HG02938 (cell line): ENCODE measurements around the gene CLIC3.

Experiments used
- ATAC-seq: cut with Tn5 transposase; IDR thresholded peaks from one replicate; pipeline ENCODE4 v1.9.1; 2021; ENCODE audit warnings: mild to moderate bottlenecking, moderate library complexity; ENCODE audit not compliant: unreplicated experiment

Gene CLIC3

DNA sequence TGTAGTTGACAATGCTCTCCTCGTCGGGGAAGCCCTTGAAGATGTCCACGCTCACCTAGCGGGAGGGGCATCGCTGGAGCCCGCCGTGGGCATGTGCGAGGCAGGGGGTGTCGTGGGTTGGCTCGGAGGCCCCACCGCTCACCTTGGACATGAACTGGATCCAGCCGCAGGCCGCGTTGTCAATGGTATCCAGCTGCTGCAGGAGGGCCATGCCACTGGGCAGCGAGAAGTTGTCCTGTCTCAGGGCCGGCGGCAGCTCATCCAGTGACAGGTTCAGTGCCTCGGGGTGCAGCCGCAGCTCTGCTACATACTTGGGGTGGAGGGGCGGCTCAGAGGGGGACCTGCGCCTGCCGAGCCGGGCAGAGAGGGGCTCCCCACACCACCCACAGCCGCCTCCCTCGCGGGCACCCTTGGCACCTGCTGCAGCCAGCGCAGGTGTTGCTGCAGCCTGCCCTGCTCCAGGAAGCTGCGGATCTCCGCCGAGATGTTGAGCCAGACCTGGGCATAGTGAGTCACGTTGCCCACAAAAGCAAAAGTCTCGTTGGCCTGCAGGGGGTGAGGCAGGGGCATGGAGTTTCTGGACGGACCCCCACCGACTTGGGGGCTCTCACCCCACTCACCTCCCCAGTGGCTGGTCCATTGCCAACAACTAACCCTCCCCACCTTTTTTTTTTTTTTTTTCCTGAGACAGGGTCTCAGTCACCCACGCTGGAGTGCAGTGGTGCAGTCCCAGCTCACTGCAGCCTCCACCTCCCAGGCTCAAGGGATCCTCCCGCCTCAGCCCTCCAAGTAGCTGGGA is 22.6 kb upstream of the CLIC3 start:
- ATAC-seq, result no peak

DNA sequence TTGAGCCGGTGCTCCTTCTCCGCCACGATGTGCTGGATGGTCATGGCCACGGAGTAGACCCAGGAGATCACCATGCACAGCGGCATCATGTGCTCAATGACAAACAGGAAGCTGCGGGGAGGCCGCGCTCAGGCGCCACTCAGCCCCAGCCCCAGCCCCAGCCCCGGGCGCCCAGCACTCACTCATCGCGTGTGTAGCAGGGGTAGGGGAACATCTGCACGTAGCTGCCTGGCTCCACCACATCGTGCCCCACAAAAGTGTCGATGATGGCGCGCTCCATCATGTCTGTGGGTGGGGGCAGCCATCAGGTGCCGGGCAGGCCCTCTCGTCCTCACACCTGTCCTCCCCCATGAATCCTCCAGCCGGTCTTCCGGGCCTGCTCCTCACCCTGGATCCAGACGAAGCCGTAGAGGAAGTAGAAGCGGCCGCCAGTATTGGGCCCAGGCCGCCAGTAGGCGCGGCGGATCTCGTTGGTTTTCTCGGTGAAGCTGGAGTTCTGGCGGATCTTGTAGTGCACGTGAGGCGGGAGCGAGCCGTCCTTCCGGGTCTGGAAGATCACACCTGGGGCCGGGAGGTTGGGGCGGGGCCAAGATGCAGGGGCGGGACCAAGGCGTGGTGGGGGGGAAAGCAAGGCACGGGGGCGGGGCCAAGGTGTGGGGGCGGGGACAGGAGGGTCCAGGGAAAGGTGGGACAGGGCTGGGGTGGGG is 21.6 kb upstream of the CLIC3 start:
- no peak for ATAC-seq

DNA sequence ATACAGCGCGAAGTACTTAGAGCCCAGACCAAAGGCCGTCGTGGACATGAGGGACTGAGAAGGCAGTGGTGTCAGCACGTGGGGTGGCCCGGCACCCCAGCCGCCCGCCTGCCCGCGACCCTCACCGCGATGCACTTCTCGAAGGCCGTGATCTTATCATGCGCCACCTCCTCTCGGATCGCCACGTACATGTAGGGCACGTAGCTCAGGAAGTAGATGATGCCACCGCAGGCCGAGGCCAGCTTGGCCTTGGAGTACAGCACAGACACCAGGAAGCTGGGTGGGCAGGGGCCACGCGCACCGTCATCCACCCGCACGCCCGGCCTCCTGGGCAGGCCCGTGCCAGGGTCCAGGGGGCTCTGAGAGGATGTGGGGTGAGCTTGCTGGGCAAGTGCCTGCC is 20.7 kb upstream of the CLIC3 start:
- ATAC-seq, result no peak

DNA sequence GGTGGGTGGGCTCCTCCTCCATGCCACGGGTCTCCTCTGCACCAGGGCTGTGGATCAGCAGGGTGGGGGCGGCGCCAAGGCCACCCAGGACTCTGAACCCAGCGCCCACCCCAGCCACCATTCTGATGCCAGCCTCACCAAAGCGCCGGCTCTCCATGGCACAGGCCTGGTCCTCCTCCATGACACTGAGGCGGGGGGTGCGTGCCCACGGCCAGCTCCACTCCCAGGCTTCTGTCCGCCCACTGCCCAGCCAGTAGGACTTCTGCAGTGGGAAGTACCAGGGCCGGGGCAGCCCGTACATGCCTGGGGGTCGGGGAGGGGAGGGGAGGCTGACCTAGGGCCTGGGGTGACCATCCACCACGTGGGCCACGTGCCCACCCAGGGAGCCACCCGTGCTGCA is 20.1 kb upstream of the CLIC3 start:
- ATAC-seq, result no peak

DNA sequence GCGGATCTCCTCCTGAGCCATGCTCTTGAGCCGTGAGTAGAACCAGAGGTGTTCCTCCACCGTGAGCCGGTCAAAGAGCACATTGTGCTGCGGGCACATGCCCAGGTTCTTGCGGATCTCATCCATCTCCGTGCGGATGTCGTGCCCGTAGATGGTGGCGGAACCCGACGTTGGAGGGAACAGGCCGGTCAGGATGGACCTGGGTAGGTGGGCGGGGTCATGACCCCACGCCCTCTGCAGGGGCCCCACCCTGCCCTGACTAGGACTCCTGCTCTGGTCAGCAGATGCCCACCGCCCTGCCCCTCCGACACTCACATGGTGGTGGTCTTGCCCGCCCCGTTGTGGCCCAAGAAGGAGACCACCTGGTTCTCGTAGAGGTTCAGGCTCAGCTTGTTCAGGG is 19.6 kb upstream of the CLIC3 start:
- no peak for ATAC-seq

DNA sequence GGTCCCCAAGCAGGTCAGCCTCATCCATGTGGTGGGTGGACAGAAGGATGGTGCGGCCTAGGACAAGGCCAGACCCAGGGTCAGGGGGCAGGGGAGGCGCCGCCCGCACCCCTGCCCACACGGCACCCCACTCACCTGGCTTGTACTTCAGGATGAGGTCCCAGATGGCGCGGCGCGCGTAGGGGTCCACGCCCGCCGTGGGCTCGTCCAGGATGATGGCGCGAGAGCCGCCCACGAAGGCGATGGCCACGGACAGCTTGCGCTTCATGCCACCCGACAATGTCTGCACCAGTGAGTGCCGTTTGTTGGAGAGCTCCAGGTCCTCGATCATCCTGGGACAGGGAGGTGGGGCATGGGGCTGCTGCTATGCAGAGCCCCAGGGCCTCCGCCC is 19.2 kb upstream of the CLIC3 start:
- ATAC-seq, result no peak

DNA sequence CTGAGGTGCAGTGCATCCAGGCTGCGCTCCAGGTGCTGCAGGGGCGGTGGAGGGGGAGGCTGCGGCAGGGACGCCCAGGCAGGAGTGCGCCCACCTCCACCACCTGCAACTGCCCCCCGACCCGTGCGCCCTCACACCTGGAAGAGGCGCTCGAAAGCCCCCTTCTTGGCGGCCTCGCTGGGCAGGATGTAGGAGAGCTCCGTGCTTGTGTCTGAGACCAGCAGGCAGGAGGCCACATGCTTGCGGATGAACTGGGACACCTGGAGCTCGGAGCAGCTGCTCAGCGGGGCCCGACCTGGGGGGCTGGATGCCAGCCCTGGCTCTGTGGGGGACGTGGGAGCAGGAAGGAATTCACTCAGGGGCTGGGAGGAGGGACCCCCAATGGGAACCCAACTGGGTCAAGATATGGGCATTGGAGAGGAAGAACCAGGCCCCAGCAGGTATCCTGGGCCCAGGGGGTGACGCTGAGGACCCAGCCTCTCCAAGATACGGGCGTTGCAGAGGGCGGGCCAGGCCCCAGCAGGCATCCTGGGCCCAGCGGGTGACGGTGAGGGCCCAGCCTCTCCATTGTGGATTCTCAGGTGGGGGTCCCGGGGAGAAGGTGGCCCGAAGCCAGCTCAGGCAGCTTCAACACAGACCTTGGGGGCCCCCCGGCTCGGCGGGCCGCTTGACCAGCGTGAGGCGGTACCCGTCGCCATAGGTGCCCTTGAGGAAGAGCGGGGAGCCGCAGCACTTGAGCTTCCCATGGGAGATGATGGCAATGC is 18.6 kb upstream of the CLIC3 start:
- no peak for ATAC-seq

DNA sequence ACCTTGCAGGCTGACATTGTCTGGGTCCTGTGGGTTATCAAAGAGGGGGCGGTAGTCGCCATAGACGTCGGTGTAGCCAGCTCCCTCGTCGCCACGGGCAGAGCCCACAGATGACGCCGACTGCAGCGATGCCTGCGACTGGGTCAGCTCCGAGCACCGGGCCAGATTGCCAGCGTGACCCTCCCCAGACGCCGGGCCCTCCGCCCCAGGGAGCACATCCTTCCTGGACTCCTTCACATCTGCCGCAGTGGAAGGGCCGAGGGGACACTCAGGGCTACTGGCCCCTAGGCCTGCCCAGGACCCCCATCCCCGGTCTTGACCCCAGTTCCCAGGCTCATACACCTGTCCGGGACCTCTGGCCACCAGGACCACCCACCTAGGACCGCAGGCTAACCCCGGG is 17.8 kb upstream of the CLIC3 start:
- ATAC-seq, result no peak

DNA sequence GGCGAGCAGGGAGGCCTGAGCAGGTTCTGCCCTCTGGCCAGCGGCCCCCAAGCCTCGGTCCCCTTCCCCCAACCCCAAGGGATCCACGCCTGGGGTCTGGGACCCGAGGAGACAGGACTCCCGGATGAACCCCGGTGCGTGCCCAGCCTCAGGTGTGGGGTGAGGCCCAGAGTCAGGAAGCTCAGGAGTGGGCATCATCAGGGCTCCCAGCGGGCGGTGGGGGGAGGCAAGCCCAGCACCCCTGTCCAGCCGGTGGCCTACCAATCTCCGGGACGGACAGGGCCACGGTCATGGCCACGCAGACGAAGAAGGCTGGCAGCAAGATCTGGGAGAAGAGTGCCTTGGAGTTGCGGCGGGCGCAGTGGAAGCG is 17.2 kb upstream of the CLIC3 start:
- ATAC-seq, result no peak

DNA sequence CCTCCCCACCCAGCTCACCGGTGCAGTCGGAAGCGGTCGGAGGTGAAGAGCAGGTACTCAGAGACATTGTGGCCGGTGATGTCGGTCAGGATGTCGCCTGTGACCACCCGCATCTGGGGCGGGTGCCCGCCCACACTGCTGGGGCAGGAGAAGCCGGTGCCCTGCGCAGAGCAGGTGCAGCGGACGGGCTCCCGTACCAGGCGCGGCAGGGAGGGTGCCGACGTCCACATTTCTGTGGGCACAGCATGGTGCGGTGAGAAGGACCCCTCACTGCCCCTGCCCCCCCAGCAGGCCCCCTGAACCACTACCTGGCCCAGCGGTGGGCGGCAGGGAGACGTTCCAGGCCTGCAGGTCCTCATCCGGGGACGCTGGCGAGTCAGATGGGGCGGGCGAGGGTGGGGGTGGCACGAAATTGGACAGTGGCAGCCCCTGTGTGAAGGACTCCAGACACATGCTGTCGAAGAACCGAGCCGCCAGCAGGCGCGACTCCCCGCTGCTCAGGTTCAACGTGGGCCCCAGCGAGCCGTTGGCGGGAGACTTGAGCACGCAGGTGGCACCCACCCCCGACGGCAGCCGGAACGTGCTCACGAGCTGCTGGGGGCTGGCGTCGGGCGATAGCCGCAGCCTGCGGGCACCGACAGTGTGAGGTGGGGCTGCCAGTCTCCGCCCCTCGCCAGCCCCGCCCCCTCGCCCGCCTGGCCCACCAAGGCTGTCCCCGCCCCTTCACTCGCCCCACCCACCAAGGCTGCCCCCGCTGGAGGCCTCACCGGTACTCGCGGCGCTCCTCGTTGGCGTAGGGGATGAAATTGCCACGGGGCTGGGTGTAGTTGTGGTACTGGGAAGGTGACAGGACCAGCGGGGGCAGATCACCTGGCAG is 16.6 kb upstream of the CLIC3 start:
- ATAC-seq, result no peak

DNA sequence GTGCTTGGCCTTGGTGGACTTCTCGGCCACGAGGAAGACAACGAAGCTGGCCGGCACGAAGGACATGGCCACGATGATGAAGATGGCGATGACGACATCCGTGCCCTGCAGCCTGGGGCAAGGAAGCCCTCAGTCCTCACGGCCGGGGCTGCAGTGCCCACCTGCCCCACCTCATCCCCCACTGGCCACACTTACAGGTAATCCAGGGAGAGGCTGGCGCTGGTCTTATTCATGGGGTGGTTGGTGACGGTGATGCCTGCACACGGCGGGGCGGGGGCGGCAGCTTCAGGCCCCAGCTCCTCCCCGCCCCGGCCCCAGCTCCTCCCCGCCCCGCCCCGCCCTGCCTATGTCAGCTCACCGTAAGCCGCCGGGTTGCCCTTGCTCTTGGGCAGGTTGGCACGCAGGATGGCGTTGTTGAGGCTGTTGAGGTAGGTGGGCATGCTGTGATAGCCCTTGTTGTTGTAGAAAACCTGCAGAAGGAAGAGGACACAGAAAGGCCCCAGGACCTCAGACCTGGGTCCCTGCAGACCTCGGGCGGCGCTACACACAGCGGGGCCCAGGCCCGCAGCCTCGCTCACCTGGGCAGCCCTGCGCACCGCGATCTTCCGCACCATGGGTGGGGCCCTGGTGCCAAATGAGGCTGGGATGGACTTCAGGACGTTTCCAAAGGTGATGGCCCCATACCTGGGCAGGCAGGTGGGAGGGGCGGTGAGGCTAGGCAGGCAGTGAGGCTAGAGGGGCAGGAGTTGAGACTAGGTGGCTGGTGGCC is 15.7 kb upstream of the CLIC3 start:
- no peak for ATAC-seq

DNA sequence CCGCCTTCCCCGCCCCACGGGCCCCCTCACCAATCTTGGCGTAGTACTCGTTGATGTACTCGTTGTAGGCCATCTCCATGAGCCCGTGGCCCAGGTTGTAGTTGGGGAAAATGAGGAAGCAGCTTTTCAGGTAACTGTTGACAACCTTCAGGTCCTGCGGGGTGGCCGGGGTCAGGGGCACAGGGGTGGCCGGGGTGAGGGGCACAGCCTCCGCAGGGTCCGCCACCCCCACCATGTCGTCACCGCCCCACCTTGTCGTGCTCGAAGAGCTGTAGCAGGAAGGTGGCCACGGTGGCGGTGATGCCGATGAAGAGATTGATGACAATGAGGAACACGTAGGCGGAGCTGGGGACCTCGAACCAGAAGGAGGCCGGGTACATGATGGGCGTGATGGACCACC is 14.8 kb upstream of the CLIC3 start:
- no peak for ATAC-seq

DNA sequence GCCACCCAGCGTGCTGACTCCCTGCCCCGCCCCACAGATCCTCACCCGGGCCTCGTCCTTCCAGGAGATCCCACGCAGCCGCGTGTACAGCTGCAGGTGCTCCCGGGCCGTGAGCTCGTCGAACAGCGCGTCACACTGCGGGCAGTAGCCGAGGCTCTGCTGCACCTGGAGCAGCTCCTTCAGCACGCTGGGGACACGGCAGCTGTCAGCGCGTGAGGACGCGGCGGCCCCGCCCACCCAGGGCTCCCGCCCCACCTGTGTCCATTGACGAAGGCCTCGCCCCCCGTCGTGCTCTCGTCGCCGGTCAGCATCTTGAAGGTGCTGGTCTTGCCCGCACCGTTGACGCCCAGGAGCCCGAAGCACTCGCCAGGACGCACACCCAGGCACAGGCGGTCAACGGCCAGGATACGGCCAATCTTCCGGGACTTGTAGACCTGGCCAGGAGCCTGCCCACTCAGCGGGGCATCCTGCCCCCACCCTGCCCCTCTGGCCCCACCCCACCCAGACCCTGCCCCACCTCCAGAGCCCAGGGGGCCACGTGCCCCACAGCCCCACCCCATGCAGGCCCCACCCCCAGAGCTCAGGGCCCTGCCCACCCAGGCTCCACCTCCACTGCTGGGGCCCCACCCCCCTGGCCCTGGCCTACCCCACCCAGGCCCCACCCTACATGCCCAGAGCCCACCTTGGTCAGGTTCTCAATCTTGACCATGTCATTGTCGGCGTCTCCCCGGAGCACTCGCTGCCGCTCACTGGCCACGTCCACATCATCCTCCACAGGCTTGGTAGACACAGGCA is 13.8 kb upstream of the CLIC3 start:
- ATAC-seq, result no peak

DNA sequence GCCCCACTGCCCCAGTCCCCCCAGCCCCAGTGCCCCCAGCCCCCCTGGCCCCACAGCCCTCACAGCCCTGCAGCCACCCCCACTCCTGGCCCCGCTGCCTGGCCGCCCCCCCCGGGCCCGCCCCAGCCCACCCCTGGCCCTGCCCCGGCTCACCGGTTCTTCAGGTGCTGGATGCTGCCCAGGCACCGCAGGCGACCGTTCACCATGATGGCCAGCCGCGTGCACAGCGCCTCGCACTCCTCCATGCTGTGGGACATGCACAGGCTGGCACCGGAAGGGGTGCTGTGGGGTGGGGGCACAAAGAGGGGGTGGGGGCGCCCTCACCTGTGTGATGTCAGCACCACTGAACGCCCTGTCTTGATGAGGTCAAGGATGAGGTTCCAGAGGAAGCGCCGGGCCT is 12.8 kb upstream of the CLIC3 start:
- no peak for ATAC-seq

DNA sequence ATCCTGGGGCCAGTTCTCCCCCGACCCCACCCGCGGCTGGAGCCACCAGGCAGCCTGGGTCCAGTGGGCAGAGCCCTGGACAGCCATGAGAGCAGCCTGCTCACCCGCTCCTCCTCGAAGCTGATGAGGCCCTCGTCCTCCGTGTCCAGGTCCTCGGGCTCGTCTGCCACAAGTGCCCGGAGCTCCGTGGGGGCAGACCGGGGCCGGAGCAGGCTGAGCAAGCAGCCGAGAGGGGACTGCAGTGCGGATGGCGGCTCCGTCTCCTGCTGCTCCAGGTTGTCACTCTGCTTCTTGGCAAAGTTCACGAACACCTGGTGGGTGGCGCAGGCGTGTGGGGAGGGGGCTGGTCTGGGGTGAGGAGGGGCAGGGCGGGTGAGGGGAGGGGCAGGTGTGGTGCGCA is 11.9 kb upstream of the CLIC3 start:
- no peak for ATAC-seq

DNA sequence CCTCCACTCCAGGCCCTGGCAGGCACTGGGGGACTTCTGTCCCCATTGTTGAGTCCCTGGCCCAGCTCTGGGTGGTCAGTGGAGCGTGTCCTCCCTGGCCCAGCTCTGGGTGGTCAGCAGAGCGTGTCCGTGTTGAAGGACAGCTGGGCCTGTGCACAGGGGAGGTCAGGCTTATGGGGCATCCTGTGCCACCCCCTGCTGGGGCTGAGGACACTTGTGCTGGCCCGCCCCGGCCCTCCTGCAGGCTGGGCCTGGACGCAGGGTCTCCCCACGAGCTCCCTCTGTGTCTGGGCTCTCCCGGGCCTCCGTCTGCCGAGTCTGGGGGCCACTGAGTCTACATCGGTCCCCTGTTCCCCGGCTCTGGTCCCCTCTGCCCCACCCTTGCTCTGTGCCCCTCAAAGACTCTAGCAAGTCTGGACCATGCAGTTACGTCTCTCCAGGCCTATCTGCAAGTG is 11.5 kb upstream of the CLIC3 start:
- no peak for ATAC-seq

DNA sequence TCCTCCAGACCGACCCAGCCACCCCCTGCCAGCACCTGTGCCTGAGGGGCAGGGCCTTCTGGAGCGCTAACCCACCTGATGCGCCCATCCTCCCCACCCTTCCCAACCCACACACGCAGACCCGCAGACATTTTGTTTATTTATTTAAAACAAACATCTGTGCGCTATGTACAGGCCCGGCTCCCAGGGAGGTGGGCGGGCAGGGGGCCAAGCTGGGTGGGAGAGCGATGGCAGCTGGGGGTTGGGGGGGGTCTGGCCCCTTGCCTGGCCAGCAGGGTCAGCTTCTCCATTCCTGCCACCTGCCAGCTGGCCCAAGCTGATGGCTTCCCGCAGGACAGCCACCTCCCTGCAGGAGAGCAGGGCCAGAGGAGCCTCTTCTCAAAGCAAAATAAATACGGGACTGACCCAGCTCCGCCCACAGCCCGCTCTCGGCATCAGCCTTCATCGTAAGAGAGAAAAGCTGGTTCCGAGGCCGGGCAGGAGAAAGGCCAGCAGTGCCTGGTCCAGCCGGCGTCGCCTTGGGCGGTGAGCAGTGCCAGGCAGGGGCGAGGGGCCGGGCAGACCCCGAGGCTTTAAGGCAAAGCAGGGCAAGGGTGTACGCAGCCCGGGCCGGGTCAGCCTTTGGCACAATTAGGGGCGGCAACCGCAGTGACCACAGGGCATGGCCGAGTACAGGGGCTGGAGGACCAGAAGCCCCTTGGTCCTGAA is 10.9 kb upstream of the CLIC3 start:
- no peak for ATAC-seq

DNA sequence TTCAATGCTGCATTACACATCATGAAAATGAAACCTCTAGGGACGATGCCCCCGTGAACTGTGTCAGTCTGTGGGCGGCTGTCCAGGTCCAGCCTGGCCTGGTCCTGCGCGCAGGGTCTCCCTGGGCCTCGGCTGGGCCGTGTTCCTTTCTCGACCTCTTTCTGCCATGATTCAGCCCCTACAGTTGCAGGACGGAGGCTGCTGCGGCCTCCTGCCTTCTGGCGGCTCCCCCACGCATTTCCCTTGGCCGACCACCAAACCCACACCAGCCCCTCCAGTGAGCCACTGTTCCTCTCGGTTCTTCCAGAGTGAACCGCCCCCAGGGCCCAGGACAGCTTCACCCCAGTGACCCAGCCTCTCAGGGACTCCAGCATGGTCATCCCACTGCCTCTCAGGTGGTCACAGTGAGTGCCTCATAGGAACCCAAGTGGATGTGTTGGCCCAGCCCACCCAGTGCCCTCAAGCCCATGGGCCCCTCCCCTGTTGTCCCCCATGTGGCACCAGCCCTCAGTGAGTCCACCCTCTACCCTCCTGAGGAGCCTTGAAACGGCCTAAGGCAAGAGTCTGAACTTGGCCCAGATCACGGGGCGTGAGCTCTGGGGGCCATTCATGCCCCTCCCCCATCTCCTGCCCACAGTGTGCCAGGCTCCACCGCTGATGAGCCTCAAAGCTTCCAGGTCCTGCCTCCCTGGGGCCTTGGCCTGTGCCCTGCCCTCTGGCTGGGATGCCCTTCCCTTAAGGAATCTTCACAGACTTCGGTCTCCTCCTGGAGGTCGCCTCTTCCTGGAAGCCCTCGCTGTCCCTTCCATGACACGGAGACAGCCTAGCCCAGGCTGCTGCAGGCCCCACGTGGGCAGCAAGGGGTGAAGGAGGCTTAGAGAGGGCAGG is 10.0 kb upstream of the CLIC3 start:
- ATAC-seq, result no peak
